GM10266 (cell line): ENCODE data around the gene FOXP1.

Experiments used
- DNase-seq: peaks from one replicate; pipeline ENCODE4 v3.0.0; 2012; ENCODE audit errors: extremely low spot score
- CTCF ChIP-seq: IDR thresholded peaks from 2 replicates; pipeline ENCODE4 v1.5.1; 2012; ENCODE audit warnings: mild to moderate bottlenecking, low read depth; ENCODE audit not compliant: control insufficient read depth, insufficient read depth; ENCODE audit errors: missing control alignments

FOXP1 gene

GRCh38 chr3:71523628-71524027 lies 59.9 kb downstream of the FOXP1 start:
- no peak for DNase-seq
- TF ChIP-seq CTCF: no peak

- TF ChIP-seq CTCF: no peak
- DNase-seq: no peak
These were observed 61.3 kb downstream of the FOXP1 start for GRCh38 chr3:71521940-71522876.

- TF ChIP-seq CTCF: no peak
- no peak for DNase-seq
These were observed 62.5 kb downstream of the FOXP1 start for GRCh38 chr3:71521021-71521352.

GRCh38 chr3:71520161-71521020 lies 63.1 kb downstream of the FOXP1 start:
- no peak for DNase-seq
- no peak for TF ChIP-seq CTCF

GRCh38 chr3:71518089-71518488 lies 65.4 kb downstream of the FOXP1 start:
- no peak for DNase-seq
- no peak for TF ChIP-seq CTCF

- DNase-seq: no peak
- TF ChIP-seq CTCF: no peak
These were observed 66.2 kb downstream of the FOXP1 start for GRCh38 chr3:71517271-71517791.
